ENCODE measurements around the gene PIP5K1B. TPM values are rescaled to one million over a fixed set of nuclear protein-coding genes. Genes with fewer than 3 reads are reported as not detected.

PIP5K1B gene
- total and polyA plus RNA-seq, 7 donors, result 10.3 to 72.6 (median 23.5) TPM

- H3K27me3 ChIP-seq, result no peaks in the 10 kb centered on the region
- no peak overlapping the region for H3K27ac ChIP-seq
- TF ChIP-seq POLR2A (IDR thresholded peaks at IDR 0.05), result no peak
- TF ChIP-seq, protein P1, sequence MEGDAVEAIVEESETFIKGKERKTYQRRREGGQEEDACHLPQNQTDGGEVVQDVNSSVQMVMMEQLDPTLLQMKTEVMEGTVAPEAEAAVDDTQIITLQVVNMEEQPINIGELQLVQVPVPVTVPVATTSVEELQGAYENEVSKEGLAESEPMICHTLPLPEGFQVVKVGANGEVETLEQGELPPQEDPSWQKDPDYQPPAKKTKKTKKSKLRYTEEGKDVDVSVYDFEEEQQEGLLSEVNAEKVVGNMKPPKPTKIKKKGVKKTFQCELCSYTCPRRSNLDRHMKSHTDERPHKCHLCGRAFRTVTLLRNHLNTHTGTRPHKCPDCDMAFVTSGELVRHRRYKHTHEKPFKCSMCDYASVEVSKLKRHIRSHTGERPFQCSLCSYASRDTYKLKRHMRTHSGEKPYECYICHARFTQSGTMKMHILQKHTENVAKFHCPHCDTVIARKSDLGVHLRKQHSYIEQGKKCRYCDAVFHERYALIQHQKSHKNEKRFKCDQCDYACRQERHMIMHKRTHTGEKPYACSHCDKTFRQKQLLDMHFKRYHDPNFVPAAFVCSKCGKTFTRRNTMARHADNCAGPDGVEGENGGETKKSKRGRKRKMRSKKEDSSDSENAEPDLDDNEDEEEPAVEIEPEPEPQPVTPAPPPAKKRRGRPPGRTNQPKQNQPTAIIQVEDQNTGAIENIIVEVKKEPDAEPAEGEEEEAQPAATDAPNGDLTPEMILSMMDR (IDR thresholded peaks at IDR 0.05), result no peak
- no peak for TF ChIP-seq EP300 (IDR thresholded peaks at IDR 0.05)
- no peak for TF ChIP-seq POLR2AphosphoS5 (IDR thresholded peaks at IDR 0.05)
- 37 to 60% methylated on average over 3 of the region's 3 CpGs for WGBS, 2 donors
- intact Hi-C loops (cut with DNase I), result no loop called here
- H3K9me3 ChIP-seq, result no peaks in the 10 kb centered on the region
- no peaks in the 10 kb centered on the region for H3K4me1 ChIP-seq
- no peak for DNase-seq
- H3K4me3 ChIP-seq, result no peak overlapping the region
- H3K36me3 ChIP-seq, result no peaks in the 10 kb centered on the region
These were observed 200.1 kb downstream of the PIP5K1B start for GRCh38 chr9:68905129-68905528.

GRCh38 chr9:68907910-68908309, 202.9 kb downstream of the PIP5K1B start:
- Histone ChIP-seq H3K4me3 (no peak overlapping the region), H3K4me1 (peaks cover 0 to 6% (median 3%) of the 10 kb centered on the region in 4 donors), H3K27me3 (no peaks in the 10 kb centered on the region), H3K27ac (no peak overlapping the region), H3K36me3 (no peaks in the 10 kb centered on the region), H3K9me3 (no peaks in the 10 kb centered on the region)
- TF ChIP-seq POLR2A (IDR thresholded peaks at IDR 0.05) (no peak), POLR2AphosphoS5 (IDR thresholded peaks at IDR 0.05) (no peak), EP300 (IDR thresholded peaks at IDR 0.05) (no peak)
- TF ChIP-seq, protein P1 (IDR thresholded peaks at IDR 0.05), result no peak
- intact Hi-C loops (cut with DNase I), result no loop called here
- no peak for DNase-seq
- 86 to 93% methylated on average over 2 of the region's 2 CpGs for WGBS, 2 donors

- Histone ChIP-seq H3K4me1 (peaks cover 0 to 12% (median 6%) of the 10 kb centered on the region in 4 donors), H3K4me3 (no peak overlapping the region), H3K27me3 (no peaks in the 10 kb centered on the region), H3K9me3 (no peaks in the 10 kb centered on the region), H3K27ac (no peak overlapping the region), H3K36me3 (no peaks in the 10 kb centered on the region)
- TF ChIP-seq, protein P1 (IDR thresholded peaks at IDR 0.05), result no peak
- no peak for TF ChIP-seq POLR2A (IDR thresholded peaks at IDR 0.05)
- TF ChIP-seq EP300 (IDR thresholded peaks at IDR 0.05), result no peak
- TF ChIP-seq POLR2AphosphoS5 (IDR thresholded peaks at IDR 0.05), result no peak
- intact Hi-C loops (cut with DNase I), result no loop called here
- DNase-seq, result no peak
These were observed 207.5 kb downstream of the PIP5K1B start for GRCh38 chr9:68912561-68912960.

DNA sequence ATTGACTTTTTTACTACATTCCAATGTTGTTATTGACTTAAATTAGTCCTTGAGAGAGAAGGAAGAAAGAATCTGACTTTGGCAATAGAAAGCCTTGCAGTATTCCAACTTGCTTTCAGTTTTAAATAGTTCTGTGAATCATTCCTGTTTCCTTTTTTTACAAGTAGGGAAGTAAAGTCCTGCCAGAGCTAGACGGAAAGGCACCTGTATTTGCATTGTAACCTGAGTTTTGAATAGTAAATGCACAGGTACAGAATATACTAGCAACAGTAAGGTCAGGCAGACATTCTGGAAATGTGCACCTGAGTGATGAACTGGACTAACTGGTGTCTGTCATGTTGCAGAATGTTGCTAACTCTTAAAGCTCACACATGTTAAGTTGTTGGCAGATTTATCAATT, 208.0 kb downstream of the PIP5K1B start:
- H3K27ac ChIP-seq, result no peak overlapping the region
- intact Hi-C loops (cut with DNase I), result no loop called here
- H3K27me3 ChIP-seq, result no peaks in the 10 kb centered on the region
- peaks cover 0 to 12% (median 6%) of the 10 kb centered on the region in 4 donors for H3K4me1 ChIP-seq
- H3K36me3 ChIP-seq, result no peaks in the 10 kb centered on the region
- H3K4me3 ChIP-seq, result no peak overlapping the region
- no peak for TF ChIP-seq POLR2AphosphoS5 (IDR thresholded peaks at IDR 0.05)
- TF ChIP-seq, protein P1 (IDR thresholded peaks at IDR 0.05), result no peak
- TF ChIP-seq POLR2A (IDR thresholded peaks at IDR 0.05), result no peak
- no peak for TF ChIP-seq EP300 (IDR thresholded peaks at IDR 0.05)
- H3K9me3 ChIP-seq, result no peaks in the 10 kb centered on the region
- WGBS, 2 donors, result 6 to 25% methylated on average over 1 of the region's 1 CpG
- DNase-seq, result no peak

DNA sequence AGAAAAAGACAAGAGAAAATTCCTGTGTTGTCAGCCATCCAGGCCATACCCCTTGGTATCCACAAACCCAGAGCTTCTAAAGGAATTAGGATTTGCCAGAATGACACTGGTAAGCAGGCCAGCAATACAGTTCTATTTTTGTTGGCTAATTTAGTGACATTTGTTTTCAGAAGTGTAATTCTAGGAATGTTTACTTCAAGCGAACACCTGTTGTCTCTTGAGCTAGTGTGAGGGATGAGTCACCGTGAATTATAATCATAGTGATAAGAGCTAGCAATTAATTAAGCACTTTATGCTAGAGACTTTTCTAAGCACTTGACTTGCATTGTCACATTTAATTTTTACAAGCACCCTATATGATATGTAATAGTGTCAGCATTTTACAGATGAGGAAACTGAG, 209.7 kb downstream of the PIP5K1B start:
- no peak overlapping the region for H3K4me3 ChIP-seq
- WGBS, 2 donors, result 83 to 85% methylated on average over 2 of the region's 2 CpGs
- no peaks in the 10 kb centered on the region for H3K9me3 ChIP-seq
- TF ChIP-seq POLR2A (IDR thresholded peaks at IDR 0.05) (no peak), EP300 (IDR thresholded peaks at IDR 0.05) (no peak), POLR2AphosphoS5 (IDR thresholded peaks at IDR 0.05) (no peak)
- TF ChIP-seq, protein P1 (IDR thresholded peaks at IDR 0.05), result no peak
- no peak overlapping the region for H3K27ac ChIP-seq
- intact Hi-C loops (cut with DNase I), result no loop called here
- H3K36me3 ChIP-seq, result no peaks in the 10 kb centered on the region
- no peaks in the 10 kb centered on the region for H3K27me3 ChIP-seq
- H3K4me1 ChIP-seq, result peaks cover 0 to 12% (median 6%) of the 10 kb centered on the region in 4 donors
- no peak for DNase-seq

Measured in sigmoid colon (tissue), 7 donors.